Panc1 (cell line): ENCODE data around the gene NAA16.

Experiments
- POLR2AphosphoS5 ChIP-seq: IDR thresholded peaks from 2 replicates; pipeline ENCODE4 v1.6.1; 2012; ENCODE audit warnings: mild to moderate bottlenecking, low read depth, low read length, moderate library complexity
- TCF7L2 ChIP-seq: IDR thresholded peaks from 2 replicates; pipeline ENCODE4 v1.6.1; 2011; ENCODE audit warnings: mild to moderate bottlenecking, low read depth, low read length, inconsistent platforms

GRCh38 chr13:41409611-41410010 is 98.5 kb downstream of the NAA16 start:
- TF ChIP-seq TCF7L2 (no peak), POLR2AphosphoS5 (no peak)
